Measurements from ENCODE around the gene KIAA0586. TPM values are rescaled to one million over a fixed set of nuclear protein-coding genes. Genes with fewer than 3 reads are reported as not detected.
"Not testable (repeated sequence)": the region's sequence is repeated elsewhere in the genome, so short reads cannot be mapped to it uniquely, and the experiment has no call there.

KIAA0586 gene
- total RNA-seq, 2 experiments from 2014 or later = 30.3 to 34.9 TPM

DNA sequence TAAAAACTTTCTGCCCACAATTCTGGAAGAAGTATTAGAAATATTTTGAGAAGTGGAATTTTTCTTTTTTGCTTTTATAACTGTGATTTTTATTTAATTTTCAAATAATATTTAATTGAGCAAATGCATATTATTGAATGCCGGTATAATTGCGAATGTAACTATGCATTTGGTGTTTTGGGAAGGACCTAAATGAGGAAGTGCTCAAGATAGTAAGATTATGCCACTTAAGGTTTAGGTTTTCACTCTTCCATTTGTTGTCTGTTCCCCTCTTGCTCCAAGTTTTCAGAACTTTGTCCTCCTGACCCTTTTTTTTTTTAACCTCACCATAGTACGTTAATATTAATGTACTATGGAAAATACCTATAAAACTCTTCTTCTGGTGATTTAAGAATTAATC is 85.8 kb downstream of the KIAA0586 start:
- Mint-ChIP-seq H3K27me3 (no peaks in the 10 kb centered on the region), H3K36me3 (peaks cover 46% of the 10 kb centered on the region), H3K4me1 (ENCODE audit: low read depth) (no peaks in the 10 kb centered on the region), H3K4me3 (no peak overlapping the region), H3K27ac (no peak overlapping the region), H3K9me3 (peaks cover 3% of the 10 kb centered on the region)
- DNase-seq = no peak
- intact Hi-C loops (cut with micrococcal nuclease) = no loop called here
- POLR2A ChIA-PET = no interaction called here
- CTCF ChIA-PET = interaction anchor here (1.0 kb wide), 1 partner anchor 12 kb away, joined by 4 read pairs; no protein-coding TSS in a partner anchor

DNA sequence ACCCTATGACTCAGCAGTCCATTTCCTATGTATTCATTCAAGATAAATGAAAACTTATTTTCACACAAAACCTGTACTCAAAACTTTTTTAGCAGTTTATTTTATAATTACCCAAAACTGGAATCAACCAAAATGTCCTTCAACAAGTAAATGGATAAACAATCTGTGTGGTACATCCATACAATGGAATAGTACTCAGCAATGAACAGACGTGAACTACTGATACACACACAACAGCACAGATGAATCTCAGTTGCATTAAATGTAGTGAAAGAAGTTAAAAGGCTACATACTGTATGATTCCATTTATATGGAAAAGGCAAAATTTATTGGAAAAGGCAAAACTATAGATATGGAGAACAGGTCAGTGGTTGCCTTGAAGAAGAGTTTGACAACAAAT is 90.1 kb downstream of the KIAA0586 start:
- intact Hi-C loops (cut with micrococcal nuclease) = no loop called here
- DNase-seq = no peak
- peaks cover 3% of the 10 kb centered on the region for H3K9me3 Mint-ChIP-seq
- H3K4me3 Mint-ChIP-seq = no peak overlapping the region
- no peaks in the 10 kb centered on the region for H3K4me1 Mint-ChIP-seq (ENCODE audit: low read depth)
- ChIA-PET POLR2A (no interaction called here), CTCF (interaction anchor here (0.7 kb wide), 1 partner anchor 16 kb away, joined by 4 read pairs; no protein-coding TSS in a partner anchor)
- no peak overlapping the region for H3K27ac Mint-ChIP-seq
- no peaks in the 10 kb centered on the region for H3K27me3 Mint-ChIP-seq
- H3K36me3 Mint-ChIP-seq = peaks cover 50% of the 10 kb centered on the region

DNA sequence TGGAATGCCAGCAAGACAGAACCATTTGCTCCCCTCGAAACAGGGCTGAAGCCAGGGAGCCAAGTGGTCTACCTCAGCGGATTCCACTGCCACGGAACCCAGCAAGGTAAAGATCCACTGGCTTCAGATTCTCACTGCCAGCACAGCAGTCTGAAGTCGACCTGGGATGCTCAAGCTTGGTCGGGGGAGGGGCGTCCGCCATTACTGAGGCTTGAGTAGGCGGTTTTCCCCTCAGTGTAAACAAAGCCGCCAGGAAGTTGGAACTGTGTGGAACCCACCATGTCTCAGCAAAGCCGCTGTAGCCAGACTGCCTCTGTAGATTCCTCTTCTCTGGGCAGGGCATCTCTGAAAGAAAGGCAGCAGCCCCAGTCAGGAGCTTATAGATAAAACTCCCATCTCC is 98.2 kb downstream of the KIAA0586 start:
- intact Hi-C loops (cut with micrococcal nuclease); H3K4me1 Mint-ChIP-seq (ENCODE audit: low read depth); DNase-seq; CTCF ChIA-PET; H3K27me3 Mint-ChIP-seq; H3K27ac Mint-ChIP-seq; H3K4me3 Mint-ChIP-seq; POLR2A ChIA-PET: not testable (repeated sequence)
- Mint-ChIP-seq H3K9me3 (peaks cover 35% of the 10 kb centered on the region), H3K36me3 (peaks cover 28% of the 10 kb centered on the region)

DNA sequence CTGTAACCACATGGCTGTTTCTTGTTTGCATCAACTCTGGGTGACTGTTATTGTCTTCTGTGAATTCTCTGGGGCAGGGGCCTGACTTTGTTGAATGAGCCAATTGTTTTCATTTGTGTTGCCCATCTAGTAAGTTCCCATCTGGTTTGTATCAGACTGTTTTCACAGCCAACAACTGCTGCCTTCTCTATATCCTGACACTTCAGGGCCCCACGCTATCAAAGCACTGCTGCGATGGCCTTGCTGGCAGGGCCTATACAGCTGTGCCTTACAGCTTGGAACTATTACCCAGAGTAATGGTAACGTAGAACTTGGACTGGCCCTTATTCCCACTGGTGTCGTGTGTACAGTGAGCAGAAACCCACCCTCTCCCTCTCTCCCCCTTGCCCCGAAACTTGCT is 105.9 kb downstream of the KIAA0586 start:
- peaks cover 24% of the 10 kb centered on the region for H3K9me3 Mint-ChIP-seq
- intact Hi-C loops (cut with micrococcal nuclease) = no loop called here
- no peaks in the 10 kb centered on the region for H3K27me3 Mint-ChIP-seq
- no peak overlapping the region for H3K27ac Mint-ChIP-seq
- ChIA-PET CTCF (no interaction called here), POLR2A (no interaction called here)
- DNase-seq = no peak
- no peak overlapping the region for H3K4me3 Mint-ChIP-seq
- peaks cover 3% of the 10 kb centered on the region for H3K36me3 Mint-ChIP-seq
- no peaks in the 10 kb centered on the region for H3K4me1 Mint-ChIP-seq (ENCODE audit: low read depth)

DNA sequence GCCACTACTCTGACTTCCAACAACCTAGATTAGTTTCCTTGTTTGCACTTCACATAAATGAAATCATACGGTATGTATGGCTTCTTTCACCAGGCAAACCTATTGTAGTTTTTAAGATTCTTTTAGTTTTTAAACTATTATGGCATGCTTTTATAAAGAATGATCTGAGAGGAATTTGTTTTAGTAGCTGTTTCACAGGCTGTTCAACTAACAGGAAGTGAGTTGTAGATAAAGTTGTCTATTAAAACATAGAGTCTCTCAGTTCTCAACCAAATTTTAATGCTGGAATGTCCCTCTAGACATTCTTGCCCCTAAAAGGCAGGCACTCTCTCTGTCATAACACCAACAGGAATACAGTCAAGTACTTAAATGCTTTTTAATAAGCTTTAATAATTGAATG is 107.5 kb downstream of the KIAA0586 start:
- Mint-ChIP-seq H3K27me3 (no peaks in the 10 kb centered on the region), H3K36me3 (peaks cover 3% of the 10 kb centered on the region), H3K4me3 (no peak overlapping the region), H3K27ac (peak overlapping the region; percentile 9), H3K4me1 (ENCODE audit: low read depth) (no peaks in the 10 kb centered on the region), H3K9me3 (peaks cover 9% of the 10 kb centered on the region)
- intact Hi-C loops (cut with micrococcal nuclease) = no loop called here
- DNase-seq = no peak
- ChIA-PET CTCF (no interaction called here), POLR2A (no interaction called here)

GRCh38 chr14:58537004-58537403 is 109.5 kb downstream of the KIAA0586 start:
- ChIA-PET CTCF (no interaction called here), POLR2A (no interaction called here)
- H3K27me3 Mint-ChIP-seq = no peaks in the 10 kb centered on the region
- intact Hi-C loops (cut with micrococcal nuclease) = no loop called here
- peaks cover 4% of the 10 kb centered on the region for H3K9me3 Mint-ChIP-seq
- no peak for DNase-seq
- H3K36me3 Mint-ChIP-seq = peaks cover 7% of the 10 kb centered on the region
- H3K4me3 Mint-ChIP-seq = no peak overlapping the region
- no peak overlapping the region for H3K27ac Mint-ChIP-seq
- H3K4me1 Mint-ChIP-seq (ENCODE audit: low read depth) = no peaks in the 10 kb centered on the region

DNA sequence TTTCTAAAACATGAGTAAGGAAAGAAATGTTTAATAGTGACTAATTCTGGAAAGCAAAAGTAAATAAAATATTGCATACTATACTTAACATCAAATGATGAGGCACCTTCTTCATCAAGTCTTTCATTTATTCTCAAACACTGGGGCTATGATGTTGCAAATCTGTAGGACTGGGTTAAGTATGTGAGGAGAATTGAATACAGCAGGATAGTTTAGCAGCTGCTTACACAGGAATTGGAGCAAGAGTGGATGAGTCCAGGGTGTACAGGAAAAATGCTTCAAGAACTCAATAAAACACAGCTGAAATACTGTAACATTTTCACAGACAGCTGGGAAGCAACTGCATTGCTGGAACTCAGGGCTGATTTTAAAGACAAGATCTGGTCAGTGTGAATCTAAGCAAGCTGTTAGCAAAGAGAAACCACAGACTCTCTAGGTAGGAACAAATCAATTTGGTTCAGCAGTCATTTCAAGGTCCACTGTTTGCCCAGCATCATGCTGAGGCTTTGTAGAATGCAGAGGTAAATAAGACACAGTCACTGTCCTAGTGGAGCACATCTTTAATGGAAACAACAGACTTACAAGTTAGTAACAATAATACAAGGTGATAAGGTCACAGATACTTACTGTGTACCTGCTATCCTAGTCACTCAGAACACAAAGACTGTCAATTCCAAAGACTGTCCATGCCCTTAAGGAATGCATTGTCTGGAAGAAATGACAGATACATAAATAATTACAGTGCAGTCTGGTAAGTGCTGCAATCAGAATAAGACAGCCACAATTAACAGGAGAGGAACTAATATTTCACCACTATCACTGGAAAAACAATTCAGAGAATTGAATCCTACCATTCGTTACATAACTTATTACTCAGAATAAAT is 113.5 kb downstream of the KIAA0586 start:
- Mint-ChIP-seq H3K4me3 (no peak overlapping the region), H3K36me3 (peaks cover 20% of the 10 kb centered on the region), H3K27ac (no peak overlapping the region), H3K27me3 (no peaks in the 10 kb centered on the region), H3K4me1 (ENCODE audit: low read depth) (no peaks in the 10 kb centered on the region), H3K9me3 (peaks cover 4% of the 10 kb centered on the region)
- intact Hi-C loops (cut with micrococcal nuclease) = no loop called here
- ChIA-PET CTCF (no interaction called here), POLR2A (no interaction called here)
- DNase-seq = no peak

DNA sequence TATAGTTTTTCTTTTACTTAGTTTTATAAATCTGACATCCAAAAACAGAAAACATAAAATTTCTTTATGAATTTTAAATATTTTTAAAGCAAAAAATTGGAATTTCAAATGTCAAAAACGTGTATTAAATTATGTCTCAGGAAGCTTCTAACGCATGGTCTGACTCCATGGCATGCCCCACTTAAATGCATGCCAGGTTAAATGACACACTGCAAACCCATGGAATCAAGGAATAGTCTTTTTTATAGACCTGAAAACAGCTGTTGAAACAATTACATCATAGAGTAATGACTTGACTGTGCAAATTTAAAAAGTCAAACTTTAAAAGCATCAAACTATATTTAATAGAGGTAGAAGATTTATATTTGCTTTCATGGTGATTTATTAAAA is 114.1 kb downstream of the KIAA0586 start:
- ChIA-PET POLR2A (no interaction called here), CTCF (no interaction called here)
- Mint-ChIP-seq H3K36me3 (peaks cover 17% of the 10 kb centered on the region), H3K4me3 (no peak overlapping the region), H3K27me3 (no peaks in the 10 kb centered on the region), H3K9me3 (no peaks in the 10 kb centered on the region), H3K27ac (no peak overlapping the region), H3K4me1 (ENCODE audit: low read depth) (no peaks in the 10 kb centered on the region)
- DNase-seq = no peak
- intact Hi-C loops (cut with micrococcal nuclease) = no loop called here

DNA sequence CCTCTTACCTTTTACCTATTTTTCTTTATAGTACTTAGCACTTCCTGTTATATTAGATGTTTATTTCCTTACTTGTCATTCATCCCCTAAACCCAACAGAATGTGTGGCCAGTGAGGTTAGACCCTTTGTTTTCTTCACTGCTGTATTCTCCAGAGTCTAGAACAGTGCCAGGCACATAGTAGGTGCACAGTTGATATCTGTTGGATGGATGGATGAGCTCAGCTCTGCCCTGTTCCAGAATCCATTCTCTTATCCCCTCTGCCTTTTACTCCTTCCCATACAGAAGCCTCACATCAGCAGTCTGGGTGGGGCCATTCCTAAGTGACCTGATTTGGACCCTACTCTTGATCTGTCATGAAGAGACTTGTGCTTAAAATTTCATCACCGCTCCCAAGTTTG is 115.7 kb downstream of the KIAA0586 start:
- DNase-seq = no peak
- POLR2A ChIA-PET = no interaction called here
- peaks cover 17% of the 10 kb centered on the region for H3K36me3 Mint-ChIP-seq
- no peak overlapping the region for H3K27ac Mint-ChIP-seq
- H3K27me3 Mint-ChIP-seq = no peaks in the 10 kb centered on the region
- H3K4me1 Mint-ChIP-seq (ENCODE audit: low read depth) = no peaks in the 10 kb centered on the region
- CTCF ChIA-PET = no interaction called here
- intact Hi-C loops (cut with micrococcal nuclease) = no loop called here
- H3K9me3 Mint-ChIP-seq = no peaks in the 10 kb centered on the region
- H3K4me3 Mint-ChIP-seq = no peak overlapping the region

DNA sequence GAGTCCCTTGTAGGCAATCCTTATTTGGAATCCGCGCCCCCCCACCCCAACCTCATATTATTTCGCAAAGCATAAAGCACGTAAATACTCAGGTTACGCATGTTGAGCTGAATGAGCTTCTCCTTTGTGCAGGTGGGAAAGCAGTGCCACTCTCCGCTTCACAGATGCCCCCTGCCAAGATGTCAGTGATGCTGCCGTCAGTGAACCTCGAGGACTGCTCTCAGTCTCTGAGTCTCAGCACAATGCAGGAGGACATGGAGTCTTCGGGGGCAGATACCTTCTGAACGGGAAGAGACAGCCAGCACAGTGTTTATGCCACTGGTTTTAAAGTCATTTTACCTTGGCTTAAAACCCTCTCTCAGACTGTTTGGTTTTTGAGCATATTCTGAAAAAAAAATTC is 120.1 kb downstream of the KIAA0586 start:
- no peaks in the 10 kb centered on the region for H3K27me3 Mint-ChIP-seq
- peaks cover 3% of the 10 kb centered on the region for H3K4me1 Mint-ChIP-seq (ENCODE audit: low read depth)
- H3K4me3 Mint-ChIP-seq = no peak overlapping the region
- ChIA-PET CTCF (no interaction called here), POLR2A (no interaction called here)
- intact Hi-C loops (cut with micrococcal nuclease) = no loop called here
- peaks cover 11% of the 10 kb centered on the region for H3K36me3 Mint-ChIP-seq
- no peak overlapping the region for H3K27ac Mint-ChIP-seq
- DNase-seq = no peak
- H3K9me3 Mint-ChIP-seq = no peaks in the 10 kb centered on the region

DNA sequence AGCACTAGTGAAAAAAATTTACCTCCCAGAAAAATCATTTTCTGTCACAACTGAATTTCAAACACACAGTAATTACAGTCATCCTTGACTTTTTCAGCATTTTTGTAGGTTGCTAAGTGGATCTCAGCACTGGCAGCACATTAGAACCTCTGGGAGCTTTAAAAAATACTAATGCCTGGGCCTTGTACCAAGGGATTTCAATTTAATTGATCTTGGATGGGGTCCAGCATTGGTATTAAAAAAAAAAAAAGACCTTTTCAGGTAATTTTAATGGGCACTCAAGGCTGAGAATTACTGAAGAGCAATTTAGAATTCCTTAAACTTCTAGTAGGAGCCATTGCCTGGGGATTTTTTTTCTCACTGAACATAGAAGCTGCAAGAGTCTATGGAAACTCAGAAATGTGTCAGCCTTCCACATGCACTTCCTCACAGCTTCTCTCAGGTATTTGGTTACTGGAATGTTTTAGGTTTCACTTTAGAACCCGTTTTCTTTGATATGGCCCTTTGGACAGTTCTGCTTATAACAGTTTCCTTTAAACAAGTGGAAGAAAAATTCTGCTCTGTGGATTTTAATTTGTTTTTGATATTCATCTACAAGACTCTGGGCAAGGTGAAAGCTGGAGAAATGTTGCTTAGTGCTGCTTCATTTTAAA is 121.7 kb downstream of the KIAA0586 start:
- no peak overlapping the region for H3K4me3 Mint-ChIP-seq
- ChIA-PET CTCF (interaction anchor here (0.6 kb wide), 2 partner anchors 31 to 486 kb away, joined by 3 read pairs; no protein-coding TSS in a partner anchor), POLR2A (interaction anchor here (0.6 kb wide), 2 partner anchors 460 to 649 kb away, joined by 5 read pairs; no protein-coding TSS in a partner anchor)
- no peak for DNase-seq
- peaks cover 3% of the 10 kb centered on the region for H3K4me1 Mint-ChIP-seq (ENCODE audit: low read depth)
- H3K27ac Mint-ChIP-seq = no peak overlapping the region
- intact Hi-C loops (cut with micrococcal nuclease) = no loop called here
- H3K9me3 Mint-ChIP-seq = no peaks in the 10 kb centered on the region
- H3K27me3 Mint-ChIP-seq = no peaks in the 10 kb centered on the region
- no peaks in the 10 kb centered on the region for H3K36me3 Mint-ChIP-seq

DNA sequence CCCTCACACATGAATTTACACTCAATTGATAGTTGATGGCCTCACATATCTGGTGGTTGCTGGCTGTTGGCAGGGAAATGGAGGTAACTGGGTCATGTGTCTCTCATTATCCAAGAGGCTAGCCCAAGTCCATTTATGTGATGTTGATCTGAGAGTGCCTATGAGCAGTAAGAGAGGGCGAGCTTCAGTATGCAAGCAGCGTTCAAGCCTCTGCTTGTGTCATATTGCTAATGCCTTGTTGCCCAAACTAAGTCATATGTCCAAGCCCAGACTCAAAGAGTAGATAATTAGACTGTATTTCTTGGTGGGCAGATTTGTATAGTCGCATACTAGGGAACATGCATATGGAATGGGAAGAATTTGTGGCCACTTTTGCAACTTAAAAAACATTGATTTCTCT is 126.4 kb downstream of the KIAA0586 start:
- CTCF ChIA-PET = interaction anchor here (2.5 kb wide), 1 partner anchor 52 kb away, joined by 10 read pairs; no protein-coding TSS in a partner anchor

More for the DNA sequence above, 126.4 kb downstream of the KIAA0586 start:
- Mint-ChIP-seq H3K27me3 (no peaks in the 10 kb centered on the region), H3K4me3 (no peak overlapping the region), H3K27ac (no peak overlapping the region), H3K36me3 (no peaks in the 10 kb centered on the region), H3K9me3 (no peaks in the 10 kb centered on the region), H3K4me1 (ENCODE audit: low read depth) (peaks cover 3% of the 10 kb centered on the region)
- intact Hi-C loops (cut with micrococcal nuclease) = no loop called here
- DNase-seq = no peak
- POLR2A ChIA-PET = no interaction called here

Measured in activated CD4-positive, alpha-beta memory T cell treated with anti-CD3 and anti-CD28 coated beads for 36 hours (primary cell).